WI38 (cell line): Measurements from ENCODE around the gene FGFRL1.
A peak's percentile ranks its signal among the peaks of the same experiment; 100 is the strongest.

Experiments used
- H3K4me3 ChIP-seq: 2 replicates; pipeline ENCODE4 v1.5.1; 2011; ENCODE audit warnings: low read depth, mild to moderate bottlenecking, control low read depth, low read length
- CTCF ChIP-seq: IDR thresholded peaks from 2 replicates; pipeline ENCODE4 v1.5.1; 2012; ENCODE audit warnings: low read depth, mild to moderate bottlenecking, control low read depth, low read length

FGFRL1 gene

GRCh38 chr4:1011022-1011665 is at the start of gene FGFRL1:
Gene FGFRL1 (plus strand): TSS chr4:1011626. CDS start chr4:1012486, 860 bp downstream.
- TF ChIP-seq CTCF = no peak
- H3K4me3 ChIP-seq = peak within 1 kb of the TSS; percentile 61

- no peak for TF ChIP-seq CTCF
- H3K4me3 ChIP-seq = no peak overlapping the region
These were observed 48.9 kb upstream of the FGFRL1 start for GRCh38 chr4:962231-963208.

- no peak for TF ChIP-seq CTCF
- no peak overlapping the region for H3K4me3 ChIP-seq
These were observed 47.9 kb upstream of the FGFRL1 start for GRCh38 chr4:963276-964225.

- TF ChIP-seq CTCF = no peak
- H3K4me3 ChIP-seq = no peak overlapping the region
These were observed 46.9 kb upstream of the FGFRL1 start for GRCh38 chr4:964346-965025.

GRCh38 chr4:965048-965765 is 46.2 kb upstream of the FGFRL1 start:
- no peak for TF ChIP-seq CTCF
- H3K4me3 ChIP-seq = no peak overlapping the region

GRCh38 chr4:965766-966134 is 45.7 kb upstream of the FGFRL1 start:
- no peak overlapping the region for H3K4me3 ChIP-seq
- TF ChIP-seq CTCF = no peak
